HepG2 (cell line): Measurements from ENCODE around the gene ESR1.

Experiments
- CHD4 ChIP-seq: fragments of 200-600 bp; sonication (generic); IDR thresholded peaks from 2 replicates; pipeline ENCODE4 v1.7.0; 2017; ENCODE audit warnings: mild to moderate bottlenecking, low read length, borderline replicate concordance
- IRF1 ChIP-seq: sonication (generic); formaldehyde crosslinking; IDR thresholded peaks from 2 replicates; pipeline ENCODE4 v1.4.0; 2020; ENCODE audit warnings: low read depth, mild to moderate bottlenecking, missing genetic modification reagents
- MTF1 ChIP-seq: sonication (generic); formaldehyde crosslinking; IDR thresholded peaks from 2 replicates; pipeline ENCODE4 v1.5.0; 2020; ENCODE audit warnings: missing genetic modification reagents
- NFE2L2 ChIP-seq: fragments of 150-350 bp; IDR thresholded peaks from 2 replicates; pipeline ENCODE4 v1.6.1; 2014; ENCODE audit warnings: low read length
- NFYC ChIP-seq: IDR thresholded peaks from 2 replicates; pipeline ENCODE4 v1.6.1; 2016; ENCODE audit warnings: missing genetic modification reagents, missing compliant biosample characterization
- SRF ChIP-seq: IDR thresholded peaks from 2 replicates; pipeline ENCODE4 v1.6.1; 2011; ENCODE audit warnings: mild to moderate bottlenecking, low read depth, low read length, moderate library complexity
- ZNF768 ChIP-seq: sonication (generic); formaldehyde crosslinking; IDR thresholded peaks from 2 replicates; pipeline ENCODE4 v1.4.0; 2020; ENCODE audit warnings: missing genetic modification reagents
- TF ChIP-seq, protein P1 (sequence below): IDR thresholded peaks from 2 replicates; pipeline ENCODE4 v1.6.1; 2012; ENCODE audit warnings: inconsistent platforms

DNA sequence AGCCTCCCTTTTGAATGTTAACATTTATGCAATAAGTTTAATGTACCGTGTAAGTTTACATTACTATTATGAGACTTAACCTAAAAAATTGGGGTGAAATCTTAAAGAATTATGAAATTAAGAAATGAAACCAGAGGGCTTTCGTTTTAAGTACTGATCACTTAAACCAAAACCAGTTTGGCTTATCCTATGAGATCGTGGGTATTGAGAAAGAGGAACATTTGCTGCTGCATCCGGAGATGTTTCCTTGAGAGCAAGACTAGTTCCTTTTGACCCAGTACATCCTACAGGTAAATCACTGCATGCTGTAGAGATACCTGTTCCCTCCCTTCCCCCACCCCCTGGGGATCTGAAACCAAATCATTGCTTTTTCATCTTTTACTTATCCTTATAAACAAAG, 201.3 kb downstream of the ESR1 start:
- TF ChIP-seq MTF1 (no peak), NFYC (CRISPR knock-in tag) (no peak), IRF1 (CRISPR knock-in tag) (no peak), NFE2L2 (no peak), ZNF768 (no peak), CHD4 (no peak), SRF (no peak)
- TF ChIP-seq, protein P1, sequence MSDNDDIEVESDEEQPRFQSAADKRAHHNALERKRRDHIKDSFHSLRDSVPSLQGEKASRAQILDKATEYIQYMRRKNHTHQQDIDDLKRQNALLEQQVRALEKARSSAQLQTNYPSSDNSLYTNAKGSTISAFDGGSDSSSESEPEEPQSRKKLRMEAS: no peak
